Mononuclear cell (primary cell): ENCODE results near the gene SPATS2L. TPM values are rescaled to one million over a fixed set of nuclear protein-coding genes. Genes with fewer than 3 reads are reported as not detected.

Experiments
- H3K27me3 ChIP-seq: 2 replicates; pipeline ENCODE4 v1.6.0; 2011; ENCODE audit warnings: low read length, control low read depth; ENCODE audit not compliant: insufficient read depth
- H3K4me1 ChIP-seq: 2 replicates; pipeline ENCODE4 v1.5.1; 2011; ENCODE audit warnings: mild to moderate bottlenecking, low read length, control low read depth; ENCODE audit not compliant: insufficient read depth
- H3K4me3 ChIP-seq: 2 replicates; pipeline ENCODE4 v1.5.1; 2011; ENCODE audit warnings: mild to moderate bottlenecking, low read length, moderate library complexity
- H3K9me3 ChIP-seq: 2 replicates; pipeline ENCODE4 v1.5.1; 2011; ENCODE audit warnings: low read depth, mild to moderate bottlenecking, control low read depth, low read length
- total RNA-seq: library from RNA; depleted of rRNA; stranded (reverse); fragments of >200 nt; gene quantifications from one replicate; pipeline ENCODE4 v1.2.3, GENCODE V29; 2012

The SPATS2L gene
- total RNA-seq, 1 donor: 3.5 TPM

DNA sequence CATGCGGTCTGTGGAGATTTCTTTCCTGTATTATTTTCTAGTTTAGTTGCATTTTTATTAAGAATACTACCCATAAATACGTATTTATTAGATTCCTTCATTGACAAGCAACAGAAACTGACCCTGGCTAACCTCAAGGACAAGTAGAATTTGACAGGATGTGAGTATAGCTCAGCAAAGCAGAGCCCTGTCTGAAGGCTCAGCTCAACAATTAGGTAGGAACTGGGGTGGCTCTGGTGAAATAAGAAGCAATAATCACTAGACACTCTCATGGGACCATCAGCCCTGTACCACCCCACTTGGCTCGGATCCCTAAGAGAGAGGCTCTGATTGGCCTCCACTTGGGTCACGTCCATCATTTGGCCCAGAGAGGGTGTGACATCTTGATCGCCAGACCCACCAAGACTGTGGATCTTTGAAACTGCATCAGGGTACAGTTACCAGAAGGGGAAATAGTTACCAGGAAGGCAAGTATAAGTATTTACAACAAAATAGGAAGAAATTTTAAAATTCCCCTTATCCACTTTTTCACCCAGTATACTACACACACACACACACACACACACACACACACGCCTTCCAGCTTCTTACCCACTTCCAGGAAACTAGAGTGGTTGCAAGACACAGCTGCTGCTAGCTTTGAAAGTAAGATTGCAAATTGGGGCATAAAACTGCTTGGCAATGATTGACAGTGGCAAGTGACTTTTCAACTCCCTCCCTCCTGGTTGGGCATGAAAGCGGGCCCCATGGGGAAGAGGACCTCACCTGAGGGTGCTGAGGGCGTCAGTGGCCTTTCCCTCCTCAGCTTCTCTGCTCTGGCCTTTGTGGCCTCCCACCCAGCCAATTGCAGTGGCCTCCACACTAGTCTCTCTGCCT, 161.6 kb downstream of the SPATS2L start:
- Histone ChIP-seq H3K4me3 (no peak overlapping the region), H3K27me3 (no peaks in the 10 kb centered on the region), H3K4me1 (peaks cover 13% of the 10 kb centered on the region), H3K9me3 (no peaks in the 10 kb centered on the region)

DNA sequence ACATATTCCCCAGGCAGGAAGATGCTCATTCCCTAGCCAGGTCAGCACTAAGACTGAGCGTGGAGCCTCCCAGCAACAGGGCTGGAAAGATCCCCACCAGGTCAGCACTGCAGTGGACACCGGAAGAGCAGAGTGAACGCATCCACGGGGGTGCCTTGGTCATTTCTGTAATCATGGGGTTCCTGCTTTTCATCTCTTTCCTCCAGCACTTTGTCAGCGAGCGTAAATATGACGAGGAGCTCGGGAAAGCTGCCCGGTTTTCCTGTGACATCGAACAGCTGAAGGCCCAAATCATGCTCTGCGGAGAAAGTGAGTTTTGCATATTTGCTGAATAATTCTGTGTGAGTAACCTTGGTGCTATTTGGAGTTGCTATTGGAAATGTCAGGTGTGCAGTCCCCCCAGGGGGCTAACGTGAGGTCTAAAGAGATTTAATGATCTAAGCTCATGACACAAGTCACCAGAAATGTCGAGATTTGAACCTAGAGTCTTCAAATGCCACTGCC, 163.3 kb downstream of the SPATS2L start:
- H3K4me1 ChIP-seq: peaks cover 13% of the 10 kb centered on the region
- no peak overlapping the region for H3K4me3 ChIP-seq
- H3K27me3 ChIP-seq: no peaks in the 10 kb centered on the region
- H3K9me3 ChIP-seq: no peaks in the 10 kb centered on the region

DNA sequence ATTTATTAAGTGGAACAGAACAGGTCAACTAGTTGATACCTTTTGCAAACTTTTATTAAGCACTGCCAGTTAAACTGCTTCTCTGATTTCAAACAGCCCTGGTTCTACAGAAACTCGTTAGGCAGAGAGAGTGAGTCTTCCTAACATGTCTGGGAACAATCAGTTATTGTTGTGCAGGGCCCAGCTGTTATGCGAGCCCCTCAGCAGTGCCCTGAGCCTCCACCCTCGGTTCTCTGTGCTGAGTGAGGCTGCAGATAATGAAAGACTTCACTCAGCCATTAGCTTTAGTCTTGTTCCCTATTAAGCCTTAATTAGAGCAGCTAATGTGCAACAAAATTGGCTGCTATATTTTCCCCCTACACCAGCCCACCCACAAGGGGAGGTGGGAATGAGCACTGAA, 163.7 kb downstream of the SPATS2L start:
- Histone ChIP-seq H3K4me1 (peaks cover 13% of the 10 kb centered on the region), H3K4me3 (no peak overlapping the region), H3K9me3 (no peaks in the 10 kb centered on the region), H3K27me3 (no peaks in the 10 kb centered on the region)

- Histone ChIP-seq H3K4me1 (peaks cover 13% of the 10 kb centered on the region), H3K9me3 (no peaks in the 10 kb centered on the region), H3K4me3 (no peak overlapping the region), H3K27me3 (no peaks in the 10 kb centered on the region)
Observed at GRCh38 chr2:200471324-200471848, 164.9 kb downstream of the SPATS2L start.

GRCh38 chr2:200471928-200472645, 165.6 kb downstream of the SPATS2L start:
- H3K9me3 ChIP-seq: no peaks in the 10 kb centered on the region
- H3K4me1 ChIP-seq: peaks cover 13% of the 10 kb centered on the region
- H3K27me3 ChIP-seq: no peaks in the 10 kb centered on the region
- H3K4me3 ChIP-seq: no peak overlapping the region

GRCh38 chr2:200472853-200473464, 166.5 kb downstream of the SPATS2L start:
- H3K27me3 ChIP-seq: no peaks in the 10 kb centered on the region
- H3K4me1 ChIP-seq: peaks cover 6% of the 10 kb centered on the region
- no peaks in the 10 kb centered on the region for H3K9me3 ChIP-seq
- no peak overlapping the region for H3K4me3 ChIP-seq

DNA sequence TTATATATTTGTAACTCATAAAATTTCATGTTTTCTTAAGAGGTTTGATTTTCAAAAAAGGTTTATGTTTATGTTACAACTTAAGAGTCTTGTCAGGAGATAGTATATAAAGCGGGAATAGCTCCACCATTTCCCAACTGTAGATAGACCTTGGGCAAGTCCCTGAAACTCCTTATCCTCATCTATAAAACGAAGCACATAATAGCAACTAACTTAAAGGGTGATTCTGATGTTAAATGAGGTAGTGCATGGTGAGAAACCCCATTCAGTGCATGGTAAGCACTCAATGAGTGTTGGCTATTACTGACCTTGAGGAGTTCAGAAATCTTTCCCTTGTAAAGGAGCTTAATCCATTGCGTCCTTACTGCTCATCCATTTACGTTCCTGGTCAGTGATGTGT, 169.3 kb downstream of the SPATS2L start:
- Histone ChIP-seq H3K27me3 (no peaks in the 10 kb centered on the region), H3K9me3 (no peaks in the 10 kb centered on the region), H3K4me1 (no peaks in the 10 kb centered on the region), H3K4me3 (no peak overlapping the region)

DNA sequence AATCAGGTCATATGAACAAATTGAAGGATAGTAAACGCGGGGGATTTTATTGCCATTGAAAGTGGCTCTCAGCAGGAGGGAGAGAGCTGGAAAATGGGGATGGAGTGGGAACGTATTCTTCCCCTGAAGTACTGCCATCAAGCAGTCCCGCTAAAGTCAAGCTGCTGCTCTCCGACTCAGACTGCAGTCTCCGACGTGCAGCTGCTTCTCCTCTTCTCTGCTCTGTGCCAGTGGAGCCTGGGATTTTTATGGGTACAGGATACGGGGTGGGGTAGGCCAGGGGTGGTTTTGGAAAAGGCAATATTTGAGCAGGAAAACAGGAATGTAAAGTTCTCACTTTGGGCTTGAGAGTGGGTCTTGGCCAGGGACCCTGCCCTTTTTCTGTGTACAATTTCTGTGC, 170.3 kb downstream of the SPATS2L start:
- Histone ChIP-seq H3K27me3 (no peaks in the 10 kb centered on the region), H3K9me3 (no peaks in the 10 kb centered on the region), H3K4me3 (no peak overlapping the region), H3K4me1 (no peaks in the 10 kb centered on the region)

- H3K4me1 ChIP-seq: no peaks in the 10 kb centered on the region
- H3K27me3 ChIP-seq: no peaks in the 10 kb centered on the region
- H3K4me3 ChIP-seq: no peak overlapping the region
- H3K9me3 ChIP-seq: no peaks in the 10 kb centered on the region
Observed at GRCh38 chr2:200477667-200478131, 171.2 kb downstream of the SPATS2L start.

DNA sequence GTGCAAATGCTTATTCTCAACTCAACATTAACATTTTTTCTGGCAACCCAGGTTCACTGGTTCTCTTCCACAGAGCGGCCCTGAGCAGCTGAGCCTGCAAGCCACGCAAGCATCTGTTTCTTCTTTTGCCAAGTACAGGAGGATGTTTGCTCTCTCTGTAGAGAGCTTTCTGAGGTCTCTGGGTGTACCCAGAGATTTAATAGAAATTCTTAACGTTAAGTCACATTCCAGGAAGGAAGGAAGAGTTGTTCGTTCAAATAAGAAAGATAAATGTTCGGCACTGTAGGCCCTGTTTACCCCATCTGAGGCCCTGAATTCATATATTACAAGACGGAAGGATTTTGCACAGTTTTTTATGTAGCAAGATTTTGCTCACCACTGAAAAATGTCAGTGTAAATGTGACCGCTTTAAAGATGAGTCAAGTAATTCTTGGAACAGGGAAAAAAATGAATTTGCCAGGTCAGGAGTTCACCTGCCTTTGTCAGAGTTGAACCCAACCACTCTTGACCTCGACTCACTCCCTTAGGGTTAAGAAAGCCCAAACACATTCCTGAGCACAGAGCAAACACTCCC, 173.3 kb downstream of the SPATS2L start:
- H3K9me3 ChIP-seq: no peaks in the 10 kb centered on the region
- H3K4me1 ChIP-seq: no peaks in the 10 kb centered on the region
- no peaks in the 10 kb centered on the region for H3K27me3 ChIP-seq
- H3K4me3 ChIP-seq: no peak overlapping the region

GRCh38 chr2:200482194-200482593, 175.7 kb downstream of the SPATS2L start:
- H3K27me3 ChIP-seq: no peaks in the 10 kb centered on the region
- H3K4me1 ChIP-seq: no peaks in the 10 kb centered on the region
- no peak overlapping the region for H3K4me3 ChIP-seq
- no peaks in the 10 kb centered on the region for H3K9me3 ChIP-seq

- no peak overlapping the region for H3K4me3 ChIP-seq
- no peaks in the 10 kb centered on the region for H3K27me3 ChIP-seq
- no peaks in the 10 kb centered on the region for H3K9me3 ChIP-seq
- no peaks in the 10 kb centered on the region for H3K4me1 ChIP-seq
Observed at GRCh38 chr2:200483729-200484198, 177.3 kb downstream of the SPATS2L start.

DNA sequence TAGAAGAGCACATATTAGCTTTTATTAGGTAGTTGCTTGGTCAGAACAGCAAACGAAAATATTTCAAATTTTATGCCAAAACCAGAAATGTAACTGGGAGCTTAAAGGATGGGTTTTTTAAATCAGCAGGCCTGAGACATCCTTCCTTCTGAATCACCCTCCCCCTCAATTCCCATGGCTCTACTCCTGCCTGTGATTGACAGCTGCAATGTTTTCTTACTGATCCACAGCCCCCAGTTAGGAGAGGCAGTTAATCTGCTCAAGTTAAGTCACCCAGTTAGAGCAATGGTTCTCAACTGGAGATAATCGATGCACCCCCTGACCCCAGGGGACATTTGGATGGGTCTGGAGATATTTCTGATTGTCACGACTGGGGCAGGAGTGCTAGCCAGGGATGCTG, 178.4 kb downstream of the SPATS2L start:
- H3K4me1 ChIP-seq: no peaks in the 10 kb centered on the region

DNA sequence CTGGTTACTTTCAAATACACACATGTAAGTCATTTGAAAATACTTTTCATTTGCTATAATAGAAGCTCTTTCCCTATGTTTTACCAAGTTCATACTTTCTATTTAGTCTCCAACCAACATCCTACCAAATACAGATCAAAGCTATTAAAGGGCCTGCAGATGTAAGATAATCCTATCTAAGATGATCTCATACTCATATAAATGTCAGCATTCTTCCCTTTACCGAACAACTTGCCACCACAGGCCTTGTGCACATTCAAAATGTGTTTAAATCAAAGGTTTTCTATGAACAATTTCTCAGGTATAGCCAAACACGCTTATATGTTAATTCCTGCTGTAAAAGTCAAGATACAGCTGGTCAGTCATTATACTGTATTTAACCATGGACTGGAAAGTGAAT, 180.0 kb downstream of the SPATS2L start:
- Histone ChIP-seq H3K27me3 (no peaks in the 10 kb centered on the region), H3K9me3 (no peaks in the 10 kb centered on the region), H3K4me1 (no peaks in the 10 kb centered on the region), H3K4me3 (no peak overlapping the region)

More for the DNA sequence above, 178.4 kb downstream of the SPATS2L start:
- no peaks in the 10 kb centered on the region for H3K9me3 ChIP-seq
- H3K27me3 ChIP-seq: no peaks in the 10 kb centered on the region
- H3K4me3 ChIP-seq: no peak overlapping the region
